HG03196 (cell line): Measurements from ENCODE around the gene NUCB1.

Source experiments
- ATAC-seq: cut with Tn5 transposase; IDR thresholded peaks from one replicate; pipeline ENCODE4 v1.9.1; 2021; ENCODE audit not compliant: unreplicated experiment

The NUCB1 gene

DNA sequence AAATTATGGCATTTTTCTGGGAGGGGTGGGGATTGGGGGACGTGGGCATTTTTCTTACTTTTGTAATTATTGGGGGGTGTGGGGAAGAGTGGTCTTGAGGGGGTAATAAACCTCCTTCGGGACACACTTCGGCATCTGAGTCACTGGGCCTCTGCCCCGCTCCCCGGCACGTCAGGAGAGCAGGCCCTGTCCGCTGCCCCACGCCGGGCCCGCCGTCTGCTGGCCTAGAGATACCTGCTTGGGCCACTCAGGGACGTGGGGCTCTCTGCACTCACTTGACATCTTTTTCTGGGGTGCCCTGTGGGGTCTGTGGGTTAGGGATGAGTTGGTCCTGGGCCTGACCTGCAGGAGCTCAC, 61.5 kb downstream of the NUCB1 start:
- ATAC-seq: no peak

DNA sequence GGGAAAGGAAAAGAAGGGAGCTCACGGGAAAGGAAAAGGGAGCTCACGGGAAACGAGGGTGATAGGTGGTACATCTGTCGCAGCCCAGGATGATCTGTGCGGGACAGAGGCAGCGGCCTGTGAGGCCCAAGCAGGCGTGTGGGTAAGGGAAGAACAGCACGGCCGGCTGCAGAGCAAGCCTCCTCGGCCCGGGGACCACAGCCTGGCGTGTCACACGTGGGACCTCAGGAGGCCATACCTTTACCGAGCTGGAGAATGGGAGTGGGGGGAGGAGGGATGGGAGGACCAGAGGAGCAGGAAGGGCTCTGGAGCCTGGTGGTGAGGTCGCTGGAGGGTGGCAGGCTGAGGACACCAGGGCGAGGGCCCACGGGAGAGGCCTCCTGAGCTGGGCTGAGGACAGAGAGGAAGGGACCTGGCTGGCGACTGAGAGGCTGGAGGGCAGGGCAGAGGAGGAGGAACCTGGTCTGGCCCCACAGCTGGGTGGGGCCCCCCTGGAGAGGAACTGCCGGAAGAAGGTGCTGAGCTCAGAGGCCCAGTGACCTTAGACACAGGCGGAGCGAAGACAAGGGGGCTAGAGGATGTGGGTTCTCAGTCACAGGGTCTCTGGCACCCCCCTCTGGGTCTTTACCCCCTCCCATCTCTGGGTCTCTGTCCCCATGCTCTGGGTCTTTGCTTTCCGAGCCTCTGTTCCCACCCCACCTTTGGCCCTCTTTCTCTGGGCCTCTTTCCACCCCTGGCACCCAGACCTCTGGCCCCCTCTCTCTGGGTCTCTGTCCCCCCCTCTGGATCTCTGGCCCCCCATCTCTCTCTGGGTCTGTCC, 62.1 kb downstream of the NUCB1 start:
- ATAC-seq: no peak

DNA sequence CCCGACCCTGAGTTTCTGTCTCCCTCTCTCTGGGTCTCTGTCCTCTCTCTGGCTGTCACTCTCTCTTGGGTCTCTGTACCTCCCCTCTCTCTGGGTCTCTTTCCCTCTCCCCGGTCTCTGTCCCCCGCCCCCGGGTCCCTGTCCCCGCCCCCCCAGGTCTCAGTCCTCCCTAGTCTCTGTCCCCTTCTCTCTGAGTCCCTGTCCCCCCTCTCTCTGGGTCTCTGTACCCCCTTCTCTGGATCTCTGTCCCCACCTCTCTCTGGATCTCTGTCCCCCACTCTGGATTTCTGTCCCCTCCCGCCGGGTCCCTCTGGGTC, 62.7 kb downstream of the NUCB1 start:
- ATAC-seq: no peak

DNA sequence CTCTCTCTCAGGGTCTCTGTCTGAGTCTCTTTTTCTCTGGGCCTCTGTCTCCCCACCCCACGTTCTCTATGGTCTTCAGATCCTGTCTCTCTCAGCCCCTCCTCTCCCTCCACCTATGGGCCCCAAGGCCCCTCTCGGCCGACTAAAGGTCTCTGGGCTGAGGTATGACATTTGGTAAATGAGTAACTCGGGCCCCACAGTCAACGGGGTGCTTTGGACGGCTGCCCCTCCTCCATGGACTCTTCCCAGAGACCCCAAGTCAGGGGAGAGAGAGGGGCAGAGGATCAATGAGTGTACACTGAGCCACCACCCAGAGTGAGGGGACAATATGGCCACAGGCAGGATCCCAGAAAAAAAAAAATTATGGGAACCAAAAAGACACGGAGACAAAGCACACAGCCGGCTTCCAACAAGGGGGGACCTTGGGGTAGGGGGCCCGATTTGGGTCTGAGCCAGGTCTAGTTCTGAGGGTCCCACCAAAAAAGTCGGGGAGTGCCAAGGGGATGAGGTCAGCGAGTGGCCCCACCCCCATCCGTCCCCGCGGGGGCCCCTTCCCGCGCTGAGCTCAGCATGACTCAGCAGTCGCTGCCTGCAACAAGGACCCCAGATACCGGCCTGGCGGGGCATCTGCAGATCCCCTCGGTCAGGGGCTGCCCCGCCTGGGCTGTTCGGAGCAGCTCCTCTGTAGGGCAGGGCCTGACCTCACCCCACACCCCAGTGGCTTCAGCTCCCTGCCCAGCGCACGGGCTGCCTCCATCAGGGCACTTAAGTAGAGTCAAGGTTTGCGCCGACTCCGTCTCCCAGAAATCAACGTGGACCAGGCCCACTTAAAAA, 63.5 kb downstream of the NUCB1 start:
- ATAC-seq: peak; percentile 24

DNA sequence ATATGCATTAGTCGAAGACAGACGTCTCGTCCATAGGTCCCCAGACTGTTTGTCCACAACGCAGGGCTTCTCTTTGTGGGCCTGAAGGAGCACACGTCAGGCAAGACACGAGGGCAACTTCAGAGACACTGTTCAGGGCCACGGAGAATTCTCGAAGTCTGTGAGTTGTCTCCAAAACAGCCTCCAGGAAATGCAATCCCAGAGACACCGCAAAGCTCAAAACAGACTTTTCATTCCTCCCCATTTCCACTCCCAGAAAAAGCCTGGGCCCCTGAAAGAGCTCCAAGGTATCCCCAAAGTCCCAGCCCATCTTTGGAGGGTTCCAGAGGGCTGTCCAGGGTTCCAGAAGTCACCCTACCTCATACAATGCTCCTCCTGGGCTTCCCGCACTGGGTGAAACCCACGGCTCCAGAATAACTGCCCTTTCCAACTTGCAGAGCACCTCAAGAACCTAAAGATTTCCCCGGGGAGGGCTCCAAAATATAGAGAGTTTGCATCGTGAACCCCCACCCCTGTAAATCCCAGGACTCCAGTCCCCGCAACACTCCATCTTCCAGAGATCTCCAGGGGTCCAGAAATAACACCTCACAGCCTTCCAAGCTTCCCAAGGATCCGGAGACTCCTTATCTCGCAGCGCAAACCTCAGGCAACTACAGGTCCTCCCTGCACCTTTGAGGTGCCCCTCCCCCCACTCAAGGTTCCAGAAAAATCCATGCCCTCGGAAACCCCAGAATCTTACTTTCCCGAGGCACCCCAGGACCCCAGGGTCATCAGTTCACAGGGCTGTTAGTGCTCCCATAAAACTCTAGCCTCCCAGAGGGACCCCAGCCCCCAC, 64.3 kb downstream of the NUCB1 start:
- ATAC-seq: no peak

DNA sequence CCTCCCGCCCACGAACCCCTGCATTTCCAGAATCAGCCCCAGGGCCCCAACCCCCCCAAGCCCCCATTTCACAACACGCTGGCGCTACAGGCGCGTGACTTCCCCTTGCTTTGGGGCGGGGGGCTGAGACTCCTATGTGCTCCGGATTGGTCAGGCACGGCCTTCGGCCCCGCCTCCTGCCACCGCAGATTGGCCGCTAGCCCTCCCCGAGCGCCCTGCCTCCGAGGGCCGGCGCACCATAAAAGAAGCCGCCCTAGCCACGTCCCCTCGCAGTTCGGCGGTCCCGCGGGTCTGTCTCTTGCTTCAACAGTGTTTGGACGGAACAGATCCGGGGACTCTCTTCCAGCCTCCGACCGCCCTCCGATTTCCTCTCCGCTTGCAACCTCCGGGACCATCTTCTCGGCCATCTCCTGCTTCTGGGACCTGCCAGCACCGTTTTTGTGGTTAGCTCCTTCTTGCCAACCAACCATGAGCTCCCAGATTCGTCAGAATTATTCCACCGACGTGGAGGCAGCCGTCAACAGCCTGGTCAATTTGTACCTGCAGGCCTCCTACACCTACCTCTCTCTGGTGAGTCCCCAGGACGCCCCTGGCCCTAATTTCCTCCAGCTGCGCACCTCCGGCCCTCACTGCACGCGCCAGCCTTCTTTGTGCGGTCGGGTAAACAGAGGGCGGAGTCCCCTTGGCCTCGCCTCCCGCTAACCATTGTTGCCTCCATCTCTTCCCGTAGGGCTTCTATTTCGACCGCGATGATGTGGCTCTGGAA, 65.1 kb downstream of the NUCB1 start, which contains the start of gene FTL:
FTL (plus strand) TSS at position 270 of the 766 bp plus-strand sequence; CDS start at position 469, 199 bp downstream.
- ATAC-seq: peak; percentile 59

DNA sequence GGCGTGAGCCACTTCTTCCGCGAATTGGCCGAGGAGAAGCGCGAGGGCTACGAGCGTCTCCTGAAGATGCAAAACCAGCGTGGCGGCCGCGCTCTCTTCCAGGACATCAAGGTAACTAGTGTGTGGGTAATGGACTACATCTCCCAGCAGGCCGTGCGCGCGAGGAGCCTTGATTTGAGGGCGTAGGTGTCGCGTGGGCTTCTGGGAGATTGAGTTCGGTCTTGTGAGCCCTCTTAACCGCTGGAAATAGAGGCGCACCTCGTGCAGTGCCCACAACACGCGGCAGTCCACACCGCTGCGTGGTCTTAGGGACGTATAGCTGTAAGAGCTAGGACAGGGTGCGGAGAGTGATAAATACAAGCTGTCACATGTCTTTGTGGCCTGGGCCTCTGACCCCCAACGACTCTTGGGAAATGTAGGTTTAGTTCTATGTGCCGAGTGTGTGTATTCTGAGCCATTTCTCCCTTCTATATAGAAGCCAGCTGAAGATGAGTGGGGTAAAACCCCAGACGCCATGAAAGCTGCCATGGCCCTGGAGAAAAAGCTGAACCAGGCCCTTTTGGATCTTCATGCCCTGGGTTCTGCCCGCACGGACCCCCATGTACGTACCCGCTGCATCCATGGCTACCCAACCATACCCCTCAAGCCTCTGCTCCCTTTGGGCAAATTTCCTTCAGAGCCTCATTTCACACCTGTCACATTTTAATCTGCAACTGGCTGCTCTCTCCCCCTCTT, 65.9 kb downstream of the NUCB1 start:
- no peak for ATAC-seq

DNA sequence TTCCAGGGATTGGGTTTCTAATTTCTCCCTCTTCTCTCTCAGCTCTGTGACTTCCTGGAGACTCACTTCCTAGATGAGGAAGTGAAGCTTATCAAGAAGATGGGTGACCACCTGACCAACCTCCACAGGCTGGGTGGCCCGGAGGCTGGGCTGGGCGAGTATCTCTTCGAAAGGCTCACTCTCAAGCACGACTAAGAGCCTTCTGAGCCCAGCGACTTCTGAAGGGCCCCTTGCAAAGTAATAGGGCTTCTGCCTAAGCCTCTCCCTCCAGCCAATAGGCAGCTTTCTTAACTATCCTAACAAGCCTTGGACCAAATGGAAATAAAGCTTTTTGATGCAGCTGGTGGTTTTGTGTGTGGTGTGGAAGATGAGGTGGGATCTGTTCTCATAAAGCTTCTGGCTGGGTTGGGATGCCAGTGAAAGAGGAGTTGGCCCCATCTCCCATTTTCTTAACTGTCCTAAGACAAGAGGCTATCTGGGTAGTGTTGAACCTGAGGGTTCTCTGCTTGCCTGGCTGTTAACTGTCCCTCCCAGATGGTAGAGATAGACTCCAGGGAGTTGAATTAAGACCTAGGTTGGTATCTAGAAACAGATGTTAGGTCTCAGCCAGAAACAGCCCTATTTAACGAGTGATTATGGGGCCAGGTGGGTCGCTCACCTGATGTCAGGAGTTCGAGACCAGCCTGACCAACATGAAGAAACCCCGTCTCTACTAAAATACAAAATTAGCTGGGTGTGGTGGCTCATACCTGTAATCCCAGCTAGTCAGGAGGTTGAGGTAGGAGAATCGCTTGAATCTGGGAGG, 66.6 kb downstream of the NUCB1 start:
- no peak for ATAC-seq

DNA sequence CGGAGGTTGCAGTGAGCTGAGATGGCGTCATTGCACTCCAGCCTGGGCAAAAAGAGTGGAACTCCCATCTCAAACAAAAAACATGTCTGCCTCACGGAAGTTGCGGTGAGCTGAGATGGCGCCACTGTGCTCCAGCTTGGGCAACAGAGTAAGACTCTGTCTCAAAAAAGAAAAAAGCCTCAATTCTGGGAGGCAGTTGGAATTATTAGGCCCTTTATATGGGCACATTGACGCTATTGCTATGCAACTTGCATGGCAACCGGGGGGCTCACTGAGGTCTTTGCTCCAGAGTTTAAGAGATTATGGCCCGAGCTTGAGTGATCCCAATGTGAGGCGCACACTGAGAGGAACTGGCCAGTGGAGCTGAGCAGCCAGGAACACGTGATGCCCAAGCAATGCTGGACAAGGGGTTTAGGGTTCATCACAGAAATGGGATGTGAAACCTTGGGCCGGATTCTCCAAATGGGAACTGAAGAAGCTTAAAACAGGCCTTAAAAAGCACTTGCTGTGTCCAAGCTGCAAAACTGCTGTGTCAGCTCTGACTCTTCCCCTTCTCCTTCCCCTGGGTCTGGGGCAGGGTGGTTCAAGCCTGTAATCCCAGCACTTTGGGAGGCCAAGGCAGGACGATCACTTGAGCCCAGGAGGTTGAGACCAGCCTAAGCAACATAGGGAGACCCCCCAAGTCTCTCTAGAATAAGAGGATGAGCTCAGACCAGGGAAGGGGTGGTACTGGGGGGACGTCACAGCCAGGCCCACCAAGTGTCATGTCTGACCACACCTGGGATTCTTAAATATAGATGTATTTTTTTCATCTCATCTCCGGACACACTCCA, 67.5 kb downstream of the NUCB1 start:
- ATAC-seq: no peak

DNA sequence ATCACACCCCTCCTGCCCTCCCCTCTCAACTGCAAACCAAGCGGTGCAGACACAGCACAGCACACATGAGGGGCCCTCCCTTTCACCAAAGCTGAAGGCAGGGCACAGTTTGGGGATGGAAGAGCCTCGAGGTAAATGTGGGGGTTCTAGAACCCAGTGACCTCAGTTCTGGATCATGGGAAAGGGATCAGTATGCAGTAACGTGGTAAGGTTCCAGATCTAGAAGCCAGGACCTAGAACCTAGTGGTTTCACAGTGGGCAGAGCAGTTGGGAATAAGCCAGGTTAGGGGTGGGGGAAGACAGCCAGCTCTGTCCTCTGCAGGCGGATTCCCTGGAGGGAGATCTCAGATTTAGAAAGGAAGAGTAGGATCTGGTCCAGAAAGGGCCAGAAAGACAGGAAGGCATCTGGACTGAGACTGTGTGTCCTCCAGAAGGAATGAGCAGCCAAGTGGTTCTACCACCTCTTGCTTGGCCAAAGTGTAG, 68.1 kb downstream of the NUCB1 start:
- no peak for ATAC-seq

DNA sequence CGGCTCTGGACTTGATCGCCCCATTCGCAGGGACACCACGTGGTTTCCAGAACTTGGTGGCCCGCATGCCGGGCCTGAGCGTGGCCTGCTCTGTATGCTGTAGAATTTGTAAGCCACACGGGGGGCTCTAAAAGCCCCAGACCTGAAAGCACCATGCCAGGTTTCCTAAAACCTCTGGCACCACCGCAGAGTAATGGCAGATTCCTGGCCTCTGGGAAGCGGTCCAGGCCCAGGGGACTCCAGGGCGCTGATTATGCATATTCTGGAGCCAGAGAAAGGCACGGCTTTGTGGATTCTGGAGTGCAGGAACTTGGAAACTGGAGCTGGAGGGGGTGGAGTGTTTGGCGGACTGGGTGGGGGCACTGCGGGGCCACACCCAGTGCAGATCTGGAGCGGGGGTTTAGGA, 68.7 kb downstream of the NUCB1 start:
- ATAC-seq: no peak

DNA sequence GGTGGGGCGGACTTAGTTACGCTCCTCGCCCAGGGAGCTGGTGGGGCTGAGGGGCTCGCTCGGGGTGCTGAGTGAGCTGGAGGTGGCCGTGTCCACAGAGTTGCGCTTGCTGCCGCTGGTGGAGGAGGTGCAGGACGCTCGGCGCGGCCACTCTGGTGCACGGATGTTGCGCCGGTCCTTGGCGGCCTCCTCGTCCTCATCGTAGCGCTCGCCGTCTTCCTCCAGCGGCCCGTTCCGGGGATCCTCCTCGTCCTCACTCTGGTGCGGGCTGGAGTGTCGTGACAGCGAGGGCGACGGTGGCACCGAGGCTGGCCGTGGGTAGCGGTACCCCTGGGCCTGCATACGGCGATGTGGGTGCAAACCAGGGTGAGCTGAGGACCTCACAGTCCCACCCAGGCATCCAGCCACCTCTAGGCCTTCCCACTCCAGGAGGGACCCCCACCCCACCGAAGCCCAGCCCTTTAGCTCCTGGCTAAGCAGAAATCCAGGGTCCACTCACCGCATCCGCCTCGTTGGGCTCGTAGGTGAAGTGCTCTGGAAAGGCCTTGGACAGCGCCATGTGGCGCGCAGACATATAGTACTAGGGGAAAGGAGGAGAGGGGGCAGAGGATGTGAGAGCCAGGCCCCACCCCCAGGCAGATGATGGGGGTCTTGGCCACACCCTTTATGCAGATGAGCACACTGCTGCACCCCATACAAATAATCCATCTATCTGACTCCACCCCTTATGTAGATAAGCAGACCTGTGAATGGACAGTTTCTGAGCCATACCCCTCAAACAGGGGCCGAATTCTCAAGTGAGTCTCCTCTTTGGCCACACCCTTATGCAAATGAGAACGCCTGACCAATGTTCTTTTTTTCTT, 69.4 kb downstream of the NUCB1 start:
- ATAC-seq: no peak

DNA sequence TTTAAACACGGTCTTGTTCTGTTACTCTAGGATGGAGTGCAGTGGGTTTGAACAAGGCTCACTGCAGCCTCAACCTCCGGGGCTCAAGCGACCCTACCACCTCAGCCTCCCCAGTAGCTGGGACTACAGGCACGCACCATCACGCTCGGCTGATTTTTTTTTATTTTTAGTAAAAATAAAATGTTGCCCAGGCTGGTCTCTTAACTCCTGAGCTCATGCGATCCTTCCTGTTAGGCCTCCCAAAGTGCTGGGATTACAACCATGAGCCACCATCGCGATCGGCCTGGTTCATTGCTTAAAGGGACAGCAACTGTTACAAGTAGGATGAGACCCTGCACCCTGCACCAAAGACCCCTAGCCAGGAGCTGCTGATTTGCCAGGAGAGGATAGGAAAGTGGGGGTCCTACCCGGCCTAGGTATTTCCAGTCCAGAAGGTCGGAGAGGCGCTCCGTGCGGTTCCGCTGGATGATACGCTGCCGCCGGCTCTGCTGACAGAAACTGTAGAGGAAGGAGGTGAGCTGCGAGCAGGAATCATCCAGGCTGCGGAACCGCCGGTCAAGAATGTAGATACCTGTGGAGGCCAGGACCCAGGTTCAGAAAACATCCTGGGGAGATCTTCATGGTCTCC, 70.1 kb downstream of the NUCB1 start:
- ATAC-seq: no peak

DNA sequence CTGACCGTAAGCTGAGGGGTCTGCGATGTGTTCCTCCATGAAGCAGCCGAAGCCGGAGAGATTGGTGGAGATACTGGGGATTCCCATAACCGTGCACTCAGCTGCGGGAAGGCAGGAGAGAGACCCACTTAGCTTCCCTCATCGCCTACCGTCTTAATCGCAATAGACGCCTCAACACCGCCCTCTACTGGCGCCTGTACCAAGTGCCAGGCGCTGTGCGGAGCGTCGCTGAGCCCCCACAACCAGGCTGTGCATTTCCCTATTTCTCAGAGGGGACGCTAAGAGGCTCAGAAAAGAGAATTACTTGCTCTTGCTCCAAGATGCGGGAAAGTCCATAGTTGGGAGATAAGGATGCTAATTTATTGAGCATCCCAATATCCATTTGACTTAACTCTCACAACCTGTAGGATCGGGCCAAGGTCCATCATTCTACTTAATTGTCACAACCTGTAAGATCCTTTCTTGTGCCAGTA, 70.8 kb downstream of the NUCB1 start:
- no peak for ATAC-seq
